IMR-90 (cell line): ENCODE results near the gene CDKL4. TPM values are rescaled to one million over a fixed set of nuclear protein-coding genes. Genes with fewer than 3 reads are reported as not detected.

ENCODE experiments used
- ATAC-seq: fragments of 200-7000 bp; cut with Tn5 transposase; 2 replicates; pipeline ENCODE4 v1.9.1; 2020; ENCODE audit warnings: low read depth, mild to moderate bottlenecking, moderate library complexity
- BruUV-seq: library from RNA; stranded (reverse); fragments of 400-500 nt; replicated peaks from 2 replicates; lab custom pipeline; 2021; lab: Mats Ljungman, UMichigan
- CTCF ChIA-PET: fragments of 300-600 bp; formaldehyde crosslinking; extraction: SDS; loops from one replicate; lab custom pipeline; 2021; ENCODE audit warnings: antibody characterized with exemption; lab: Yijun Ruan, JAX
- POLR2A ChIA-PET: fragments of 300-600 bp; sonication (Branson Sonifier 250); formaldehyde crosslinking; loops from one replicate; lab custom pipeline; 2022; ENCODE audit warnings: antibody characterized with exemption; ENCODE audit not compliant: unreplicated experiment; lab: Charles Lee
- DNase-seq: peaks from one replicate; pipeline ENCODE4 v3.0.0; 2013
- H2AFZ ChIP-seq: replicated peaks from 2 replicates; pipeline ENCODE3; 2013; ENCODE audit warnings: low read length, mild to moderate bottlenecking; ENCODE audit not compliant: poor library complexity
- H2AK5ac ChIP-seq: 2 replicates; pipeline ENCODE4 v1.6.1; 2013; ENCODE audit warnings: low read depth, low read length, inconsistent platforms
- H2AK9ac ChIP-seq: replicated peaks from 2 replicates; pipeline ENCODE3; 2013; ENCODE audit warnings: mild to moderate bottlenecking, low read depth, low read length, moderate library complexity; ENCODE audit not compliant: poor library complexity
- H2BK120ac ChIP-seq: 2 replicates; pipeline ENCODE4 v1.6.1; 2013; ENCODE audit warnings: low read depth, low read length, inconsistent platforms
- H2BK15ac ChIP-seq: 3 replicates; pipeline ENCODE4 v1.6.1; 2013; ENCODE audit warnings: low read depth, low read length, inconsistent platforms
- H2BK20ac ChIP-seq: 2 replicates; pipeline ENCODE4 v1.6.1; 2013; ENCODE audit warnings: low read depth, mild to moderate bottlenecking, inconsistent platforms, low read length, moderate library complexity
- H2BK5ac ChIP-seq: 2 replicates; pipeline ENCODE4 v1.6.1; 2013; ENCODE audit warnings: mild to moderate bottlenecking, low read depth, low read length, inconsistent platforms; ENCODE audit not compliant: poor library complexity, severe bottlenecking
- H3K14ac ChIP-seq: replicated peaks from 2 replicates; pipeline ENCODE4 v1.6.1; 2013; ENCODE audit warnings: low read depth, low read length, inconsistent platforms
- H3K18ac ChIP-seq: 2 replicates; pipeline ENCODE4 v1.6.1; 2013; ENCODE audit warnings: low read depth, low read length, control low read depth
- H3K23ac ChIP-seq: 2 replicates; pipeline ENCODE4 v1.6.1; 2013; ENCODE audit warnings: low read depth, low read length, inconsistent platforms
- H3K27ac ChIP-seq: 2 replicates; pipeline ENCODE4 v1.5.1; 2013; ENCODE audit warnings: mild to moderate bottlenecking, control low read depth, low read length; ENCODE audit not compliant: insufficient read depth
- H3K27me3 ChIP-seq: 2 replicates; pipeline ENCODE4 v1.6.1; 2013; ENCODE audit warnings: low read length; ENCODE audit not compliant: control insufficient read depth, insufficient read depth
- H3K36me3 ChIP-seq: 2 replicates; pipeline ENCODE4 v1.6.1; 2013; ENCODE audit warnings: low read length, mixed read lengths; ENCODE audit not compliant: control insufficient read depth, insufficient read depth
- H3K4ac ChIP-seq: 2 replicates; pipeline ENCODE4 v1.6.1; 2013; ENCODE audit warnings: low read depth, low read length, inconsistent platforms
- H3K4me1 ChIP-seq: 2 replicates; pipeline ENCODE4 v1.6.1; 2013; ENCODE audit warnings: low read length, mixed read lengths; ENCODE audit not compliant: control insufficient read depth, insufficient read depth
- H3K4me2 ChIP-seq: 2 replicates; pipeline ENCODE4 v1.6.1; 2013; ENCODE audit warnings: low read depth, mild to moderate bottlenecking, control low read depth, low read length, moderate library complexity
- H3K4me3 ChIP-seq: 2 replicates; pipeline ENCODE4 v1.5.1; 2013; ENCODE audit warnings: low read depth, mild to moderate bottlenecking, control low read depth, low read length, moderate library complexity; ENCODE audit not compliant: insufficient read depth
- H3K56ac ChIP-seq: 2 replicates; pipeline ENCODE4 v1.6.1; 2013; ENCODE audit warnings: low read length, inconsistent platforms; ENCODE audit not compliant: insufficient read depth; ENCODE audit errors: extremely low read depth
- H3K79me1 ChIP-seq, 2 experiments: 2 replicates each; pipeline ENCODE4 v1.6.1; 2013; ENCODE audit warnings: low read length in 2 of 2, inconsistent platforms in 1 of 2, low read depth in 1 of 2
- H3K9ac ChIP-seq: 2 replicates; pipeline ENCODE4 v1.6.1; 2013; ENCODE audit warnings: low read depth, low read length, control low read depth
- H3K9me1 ChIP-seq: 2 replicates; pipeline ENCODE4 v1.6.1; 2013; ENCODE audit warnings: low read length, inconsistent platforms; ENCODE audit not compliant: insufficient read depth
- H3K9me3 ChIP-seq: 2 replicates; pipeline ENCODE4 v1.6.1; 2013; ENCODE audit warnings: low read length; ENCODE audit not compliant: control insufficient read depth, insufficient read depth
- H4K20me1 ChIP-seq: 2 replicates; pipeline ENCODE4 v1.6.1; 2013; ENCODE audit warnings: low read length, inconsistent platforms; ENCODE audit not compliant: insufficient read depth
- H4K5ac ChIP-seq: 2 replicates; pipeline ENCODE4 v1.6.1; 2013; ENCODE audit warnings: mild to moderate bottlenecking, low read depth, low read length, control low read depth
- H4K8ac ChIP-seq, 2 experiments: 2 replicates each; pipeline ENCODE4 v1.6.1; 2013; ENCODE audit warnings: low read depth in 2 of 2, low read length in 2 of 2, control low read depth in 1 of 2, inconsistent platforms in 1 of 2
- H4K91ac ChIP-seq: 2 replicates; pipeline ENCODE4 v1.6.1; 2013; ENCODE audit warnings: low read depth, low read length, inconsistent platforms; ENCODE audit not compliant: insufficient read depth
- BHLHE40 ChIP-seq: fragments of 150-350 bp; IDR thresholded peaks from 2 replicates; pipeline ENCODE4 v1.6.1; 2016; ENCODE audit warnings: mild to moderate bottlenecking, low read depth, low read length
- CEBPB ChIP-seq: IDR thresholded peaks from 2 replicates; pipeline ENCODE4 v1.6.1; 2012; ENCODE audit warnings: low read depth, low read length, improper control_type of control experiment
- CHD1 ChIP-seq: IDR thresholded peaks from 2 replicates; pipeline ENCODE4 v1.6.1; 2012; ENCODE audit warnings: low read depth, low read length, improper control_type of control experiment
- ELK1 ChIP-seq: fragments of 150-350 bp; IDR thresholded peaks from 2 replicates; pipeline ENCODE4 v1.6.1; 2016; ENCODE audit warnings: low read depth, mild to moderate bottlenecking, low read length, moderate library complexity, borderline replicate concordance
- MAFK ChIP-seq: IDR thresholded peaks from 2 replicates; pipeline ENCODE4 v1.6.1; 2012; ENCODE audit warnings: low read depth, low read length, improper control_type of control experiment
- MAZ ChIP-seq: IDR thresholded peaks from 2 replicates; pipeline ENCODE4 v1.6.1; 2012; ENCODE audit warnings: low read depth, mild to moderate bottlenecking, low read length, improper control_type of control experiment, moderate library complexity, borderline replicate concordance
- MXI1 ChIP-seq: IDR thresholded peaks from 2 replicates; pipeline ENCODE4 v1.6.1; 2012; ENCODE audit warnings: low read depth, mild to moderate bottlenecking, low read length, moderate library complexity, borderline replicate concordance
- NFE2L2 ChIP-seq: fragments of 150-350 bp; IDR thresholded peaks from 2 replicates; pipeline ENCODE4 v1.6.1; 2016; ENCODE audit warnings: low read depth, mild to moderate bottlenecking, low read length
- POLR2A ChIP-seq: IDR thresholded peaks from 2 replicates; pipeline ENCODE4 v1.6.1; 2012; ENCODE audit warnings: mild to moderate bottlenecking, low read depth, low read length
- RAD21 ChIP-seq: IDR thresholded peaks from 2 replicates; pipeline ENCODE4 v1.6.1; 2012; ENCODE audit warnings: low read length, improper control_type of control experiment
- RCOR1 ChIP-seq: IDR thresholded peaks from 2 replicates; pipeline ENCODE4 v1.6.1; 2012; ENCODE audit warnings: mild to moderate bottlenecking, low read length, improper control_type of control experiment; ENCODE audit not compliant: insufficient replicate concordance
- WGBS, 2 experiments: methylation state at CpG; one replicate each; pipeline versions ENCODE4 v1.1.5 to v1.1.7; 2013; ENCODE audit warnings: missing lambda C conversion rate in 2 of 2; ENCODE audit not compliant: insufficient read length in 1 of 2; ENCODE audit errors: extremely low coverage in 2 of 2; 5-methylcytosine and 5-hydroxymethylcytosine counted together
- dilution Hi-C: fragments of 300-500 bp; cut with HindIII; formaldehyde crosslinking; loops from one replicate; pipeline ENCODE4 v1.14.3; 2018; ENCODE audit warnings: low sequenced_read_pairs; ENCODE audit not compliant: unreplicated experiment
- in situ Hi-C: fragments of 300-500 bp; cut with MboI; formaldehyde crosslinking; loops from 3 replicates; pipeline ENCODE4 v1.14.3; 2019; ENCODE audit warnings: low sequenced_read_pairs, inconsistent platforms, mixed read lengths
- intact Hi-C: fragments of 100-400 bp; cut with micrococcal nuclease; formaldehyde crosslinking; loops from 2 replicates; pipeline ENCODE4 v1.10.0; 2022
- polyA plus RNA-seq, 3 experiments: library from polyadenylated mRNA; depleted of rRNA; stranded (reverse); fragments of >200 nt; gene quantifications; 2 replicates each; pipeline ENCODE4 v1.2.3, GENCODE V29; 2012; ENCODE audit warnings: low replicate concordance in 1 of 3
- total RNA-seq: library from RNA; depleted of rRNA; stranded (reverse); fragments of >200 nt; gene quantifications from 2 replicates; pipeline ENCODE4 v1.2.3, GENCODE V29; 2012

Gene CDKL4
- total and polyA plus RNA-seq, 2 of the 4 experiments (the other 2 are of a cell fraction) = not detected

GRCh38 chr2:39140322-39140847 lies 103.4 kb downstream of the CDKL4 start:
- Histone ChIP-seq H3K9me3 (no peaks in the 10 kb centered on the region), H2AK5ac (no peak overlapping the region), H2AFZ (no peak overlapping the region), H3K4me2 (no peak overlapping the region), H3K9ac (no peak overlapping the region), H3K27ac (no peak overlapping the region), H2AK9ac (no peak overlapping the region), H4K5ac (no peak overlapping the region), H3K79me1 (no peaks in the 10 kb centered on the region), H3K4me3 (no peak overlapping the region), H4K20me1 (no peaks in the 10 kb centered on the region), H2BK120ac (no peak overlapping the region), H2BK15ac (no peak overlapping the region), H4K8ac (no peak overlapping the region), H3K56ac (no peak overlapping the region), H3K36me3 (no peaks in the 10 kb centered on the region), H3K23ac (no peak overlapping the region), H3K4ac (no peak overlapping the region), H2BK20ac (no peak overlapping the region), H3K9me1 (no peaks in the 10 kb centered on the region), H3K14ac (no peak overlapping the region), H3K4me1 (no peaks in the 10 kb centered on the region), H3K27me3 (no peaks in the 10 kb centered on the region; the same call in 1 of the 2 replicates), H3K18ac (no peak overlapping the region; the same call in 1 of the 2 replicates), H2BK5ac (no peak overlapping the region), H4K91ac (no peak overlapping the region)
- POLR2A ChIA-PET = no interaction called here
- CTCF ChIA-PET = no interaction called here
- no CpG with 5 or more reads among the region's 3 CpGs for WGBS, 2 experiments
- in situ Hi-C loops (no loop called here), intact Hi-C loops (no loop called here), dilution Hi-C loops (no loop called here)
- ATAC-seq (no peak), DNase-seq (no peak)
- TF ChIP-seq NFE2L2 (no peak), RAD21 (no peak), BHLHE40 (no peak), MXI1 (no peak), MAZ (no peak), CHD1 (no peak), RCOR1 (no peak), CEBPB (no peak), MAFK (no peak), POLR2A (no peak), ELK1 (no peak)
- BruUV-seq = no TSS peak
